ENCODE measurements around the gene XDH. TPM values are rescaled to one million over a fixed set of nuclear protein-coding genes. Genes with fewer than 3 reads are reported as not detected.
A peak's percentile ranks its signal among the peaks of the same experiment; 100 is the strongest.

XDH gene
- total and polyA plus RNA-seq, 2 donors (not counting 1 experiment from before 2014, with no cell fraction given), result 0.50 to 0.59 TPM

DNA sequence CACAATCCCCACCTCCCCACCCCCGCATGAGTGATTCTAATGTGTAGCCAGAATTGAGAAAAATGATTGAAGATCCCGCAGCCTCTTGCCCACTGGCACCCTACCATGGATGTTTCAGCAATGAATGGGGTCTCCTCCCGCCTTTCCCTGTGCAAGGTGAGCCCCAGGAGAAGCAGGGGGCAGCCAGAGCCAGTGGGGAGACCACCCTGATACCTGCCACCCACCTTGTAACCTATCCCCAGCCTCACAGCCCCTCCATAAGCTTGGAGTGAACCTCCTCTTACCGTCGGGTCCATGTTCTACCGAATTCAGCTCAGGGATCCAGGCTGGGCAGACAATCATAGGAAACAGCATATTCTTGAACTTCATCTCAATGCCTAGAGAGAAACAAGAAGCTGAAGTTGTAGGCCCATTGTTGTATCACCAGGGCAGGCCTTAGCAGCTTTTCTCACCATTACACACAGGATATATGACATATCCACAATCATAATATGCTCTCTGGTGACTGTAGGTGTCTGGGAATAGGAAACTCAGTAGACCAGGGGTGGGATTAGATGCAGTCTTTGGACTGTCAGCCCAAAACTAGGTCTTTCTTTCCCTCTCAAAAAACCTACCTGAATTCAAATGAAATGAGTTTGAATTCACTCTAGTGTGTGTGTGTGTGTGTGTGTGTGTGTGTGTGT, 30.9 kb downstream of the XDH start:
- Histone ChIP-seq H3K27ac (ENCODE audit: insufficient read depth, low read length) (peak overlapping the region; percentile 95), H3K36me3 (ENCODE audit: control insufficient read depth, insufficient read depth, low read length) (no peaks in the 10 kb centered on the region), H3K9ac (ENCODE audit: insufficient read depth, low read length) (no peak overlapping the region), H3K79me2 (ENCODE audit: control insufficient read depth, insufficient read depth, low read length) (no peaks in the 10 kb centered on the region), H3K4me3 (replicated peaks in 1 of 4; ENCODE audit: control extremely low read depth in 1 of 4, insufficient read depth in 1 of 4, low read depth in 3 of 4, low read length in 4 of 4) (no peak overlapping the region), H3K4me1 (ENCODE audit: control insufficient read depth, extremely low read depth, insufficient read depth, low read length) (peaks cover 22% of the 10 kb centered on the region), H3K27me3 (ENCODE audit: control insufficient read depth, insufficient read depth, low read length) (no peaks in the 10 kb centered on the region), H3K4me2 (ENCODE audit: extremely low read depth, insufficient read depth, low read length) (no peak overlapping the region), H4K20me1 (ENCODE audit: control insufficient read depth, extremely low read depth, insufficient read depth, low read length) (no peaks in the 10 kb centered on the region), H2AFZ (ENCODE audit: low read length) (no peak overlapping the region), H3K9me3 (ENCODE audit: control insufficient read depth, insufficient read depth, low read depth, low read length) (no peaks in the 10 kb centered on the region)
- peak; percentile 38 to 68 for DNase-seq (ENCODE audit: low read depth in 2 of 2)
- TF ChIP-seq, protein P1, sequence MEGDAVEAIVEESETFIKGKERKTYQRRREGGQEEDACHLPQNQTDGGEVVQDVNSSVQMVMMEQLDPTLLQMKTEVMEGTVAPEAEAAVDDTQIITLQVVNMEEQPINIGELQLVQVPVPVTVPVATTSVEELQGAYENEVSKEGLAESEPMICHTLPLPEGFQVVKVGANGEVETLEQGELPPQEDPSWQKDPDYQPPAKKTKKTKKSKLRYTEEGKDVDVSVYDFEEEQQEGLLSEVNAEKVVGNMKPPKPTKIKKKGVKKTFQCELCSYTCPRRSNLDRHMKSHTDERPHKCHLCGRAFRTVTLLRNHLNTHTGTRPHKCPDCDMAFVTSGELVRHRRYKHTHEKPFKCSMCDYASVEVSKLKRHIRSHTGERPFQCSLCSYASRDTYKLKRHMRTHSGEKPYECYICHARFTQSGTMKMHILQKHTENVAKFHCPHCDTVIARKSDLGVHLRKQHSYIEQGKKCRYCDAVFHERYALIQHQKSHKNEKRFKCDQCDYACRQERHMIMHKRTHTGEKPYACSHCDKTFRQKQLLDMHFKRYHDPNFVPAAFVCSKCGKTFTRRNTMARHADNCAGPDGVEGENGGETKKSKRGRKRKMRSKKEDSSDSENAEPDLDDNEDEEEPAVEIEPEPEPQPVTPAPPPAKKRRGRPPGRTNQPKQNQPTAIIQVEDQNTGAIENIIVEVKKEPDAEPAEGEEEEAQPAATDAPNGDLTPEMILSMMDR (conservative IDR thresholded peaks at IDR 0.05 in 1 of 2, IDR thresholded peaks at IDR 0.05 in 1 of 2; ENCODE audit: low read depth in 1 of 2, low read length in 2 of 2), result no peak
- TF ChIP-seq EZH2 (IDR thresholded peaks at IDR 0.05; ENCODE audit: low read length, missing control alignments), result no peak

DNA sequence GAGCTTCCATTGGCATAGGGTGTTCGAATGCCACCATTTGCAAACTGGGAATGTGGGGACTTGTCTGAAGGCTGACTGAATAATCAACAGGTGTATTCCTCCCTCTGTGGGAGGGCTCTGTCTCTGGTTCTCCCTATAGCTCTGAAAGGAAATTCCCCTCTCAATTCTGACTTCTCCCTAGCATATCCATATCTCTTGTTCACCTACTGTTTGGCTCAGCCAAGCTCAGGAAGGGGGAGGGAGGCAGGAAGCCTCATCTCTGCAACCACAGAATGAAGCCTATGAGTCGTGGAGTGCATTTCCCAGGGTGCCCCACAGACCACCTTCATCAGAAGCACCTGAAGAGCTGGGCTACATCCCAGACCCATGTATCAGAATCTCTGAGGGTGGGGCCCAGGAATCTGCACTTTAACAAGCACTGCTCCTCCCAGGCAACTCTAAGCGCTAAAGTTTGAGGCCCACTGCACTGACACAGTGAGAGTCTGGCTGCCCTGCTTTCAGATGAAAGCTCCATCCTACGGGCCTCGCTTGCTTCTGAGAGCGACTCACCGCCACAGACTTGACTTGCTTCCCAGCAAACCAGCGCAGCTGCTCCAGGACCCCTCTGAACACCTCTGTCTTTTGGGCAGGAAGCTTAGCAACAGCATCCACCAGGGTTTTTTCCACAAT, 32.0 kb downstream of the XDH start:
- Histone ChIP-seq H3K79me2 (ENCODE audit: control insufficient read depth, insufficient read depth, low read length) (no peaks in the 10 kb centered on the region), H3K4me1 (ENCODE audit: control insufficient read depth, extremely low read depth, insufficient read depth, low read length) (peaks cover 22% of the 10 kb centered on the region), H3K4me3 (replicated peaks in 1 of 4; ENCODE audit: control extremely low read depth in 1 of 4, insufficient read depth in 1 of 4, low read depth in 3 of 4, low read length in 4 of 4) (no peak overlapping the region), H4K20me1 (ENCODE audit: control insufficient read depth, extremely low read depth, insufficient read depth, low read length) (no peaks in the 10 kb centered on the region), H3K27ac (ENCODE audit: insufficient read depth, low read length) (peak overlapping the region; percentile 95), H3K4me2 (ENCODE audit: extremely low read depth, insufficient read depth, low read length) (no peak overlapping the region), H3K27me3 (ENCODE audit: control insufficient read depth, insufficient read depth, low read length) (no peaks in the 10 kb centered on the region), H3K9me3 (ENCODE audit: control insufficient read depth, insufficient read depth, low read depth, low read length) (no peaks in the 10 kb centered on the region), H3K9ac (ENCODE audit: insufficient read depth, low read length) (no peak overlapping the region), H2AFZ (ENCODE audit: low read length) (no peak overlapping the region), H3K36me3 (ENCODE audit: control insufficient read depth, insufficient read depth, low read length) (no peaks in the 10 kb centered on the region)
- TF ChIP-seq, protein P1 (conservative IDR thresholded peaks at IDR 0.05 in 1 of 2, IDR thresholded peaks at IDR 0.05 in 1 of 2; ENCODE audit: low read depth in 1 of 2, low read length in 2 of 2), result no peak
- no peak for TF ChIP-seq EZH2 (IDR thresholded peaks at IDR 0.05; ENCODE audit: low read length, missing control alignments)
- peak; percentile 40 to 64 for DNase-seq (ENCODE audit: low read depth in 2 of 2)

DNA sequence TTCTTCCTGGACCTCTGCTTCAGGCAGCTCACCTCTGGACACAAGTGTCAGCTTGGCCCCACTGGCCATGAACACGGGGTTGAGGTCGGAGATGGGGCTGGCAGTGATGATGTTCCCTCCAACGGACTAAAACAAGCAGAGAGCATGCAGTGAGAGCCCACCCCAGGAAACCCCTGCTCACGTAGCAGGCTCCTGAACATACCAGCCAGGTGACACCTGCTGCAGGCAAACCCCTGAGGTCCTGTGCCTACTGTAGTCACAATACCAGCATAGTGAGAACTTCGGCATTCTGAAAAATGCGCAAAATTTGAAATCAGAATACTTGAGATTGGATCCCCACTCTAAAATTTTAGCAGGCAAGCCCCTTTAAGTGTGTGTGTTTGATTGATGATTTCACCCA, 32.9 kb downstream of the XDH start:
- Histone ChIP-seq H4K20me1 (ENCODE audit: control insufficient read depth, extremely low read depth, insufficient read depth, low read length) (no peaks in the 10 kb centered on the region), H3K4me3 (replicated peaks in 1 of 4; ENCODE audit: control extremely low read depth in 1 of 4, insufficient read depth in 1 of 4, low read depth in 3 of 4, low read length in 4 of 4) (no peak overlapping the region), H2AFZ (ENCODE audit: low read length) (no peak overlapping the region), H3K9ac (ENCODE audit: insufficient read depth, low read length) (no peak overlapping the region), H3K4me1 (ENCODE audit: control insufficient read depth, extremely low read depth, insufficient read depth, low read length) (peaks cover 22% of the 10 kb centered on the region), H3K27me3 (ENCODE audit: control insufficient read depth, insufficient read depth, low read length) (no peaks in the 10 kb centered on the region), H3K4me2 (ENCODE audit: extremely low read depth, insufficient read depth, low read length) (no peak overlapping the region), H3K9me3 (ENCODE audit: control insufficient read depth, insufficient read depth, low read depth, low read length) (no peaks in the 10 kb centered on the region), H3K27ac (ENCODE audit: insufficient read depth, low read length) (no peak overlapping the region), H3K79me2 (ENCODE audit: control insufficient read depth, insufficient read depth, low read length) (no peaks in the 10 kb centered on the region), H3K36me3 (ENCODE audit: control insufficient read depth, insufficient read depth, low read length) (no peaks in the 10 kb centered on the region)
- no peak for DNase-seq (ENCODE audit: low read depth in 2 of 2)
- no peak for TF ChIP-seq EZH2 (IDR thresholded peaks at IDR 0.05; ENCODE audit: low read length, missing control alignments)
- TF ChIP-seq, protein P1 (conservative IDR thresholded peaks at IDR 0.05 in 1 of 2, IDR thresholded peaks at IDR 0.05 in 1 of 2; ENCODE audit: low read depth in 1 of 2, low read length in 2 of 2), result no peak
